Mesenchymal stem cell (in vitro differentiated cells and primary cell): ENCODE results near the gene CD160.
"Not testable (repeated sequence)": the region's sequence is repeated elsewhere in the genome, so short reads cannot be mapped to it uniquely, and the experiment has no call there.

Experiments used
- DNase-seq: peaks from one replicate; pipeline ENCODE4 v3.0.0-alpha.2; 2013
- H2AFZ ChIP-seq: one replicate; pipeline ENCODE4 v1.6.1; 2013; ENCODE audit warnings: low read depth, mild to moderate bottlenecking, control low read depth, inconsistent platforms, low read length, moderate library complexity
- H2AK5ac ChIP-seq: 2 replicates; pipeline ENCODE4 v1.6.1; 2013; ENCODE audit warnings: low read length, moderate library complexity, mild to moderate bottlenecking, inconsistent platforms; ENCODE audit not compliant: severe bottlenecking
- H2BK120ac ChIP-seq: one replicate; pipeline ENCODE4 v1.6.1; 2013; ENCODE audit warnings: low read depth, mild to moderate bottlenecking, inconsistent platforms, low read length, moderate library complexity
- H2BK12ac ChIP-seq, 2 experiments: one replicate each; pipeline ENCODE4 v1.6.1; 2013; ENCODE audit warnings: inconsistent platforms in 2 of 2, low read length in 2 of 2, mild to moderate bottlenecking in 2 of 2, moderate library complexity in 2 of 2, control low read depth in 1 of 2
- H2BK15ac ChIP-seq: one replicate; pipeline ENCODE4 v1.6.1; 2013; ENCODE audit warnings: mild to moderate bottlenecking, low read depth, inconsistent platforms; ENCODE audit not compliant: poor library complexity, severe bottlenecking
- H2BK5ac ChIP-seq: 2 replicates; pipeline ENCODE4 v1.6.1; 2013; ENCODE audit warnings: low read depth, mild to moderate bottlenecking, low read length, control low read depth, inconsistent platforms; ENCODE audit not compliant: poor library complexity, severe bottlenecking
- H3K14ac ChIP-seq, 2 experiments: one replicate each; pipeline ENCODE4 v1.6.1; 2013; ENCODE audit warnings: inconsistent platforms in 2 of 2, low read length in 2 of 2, control low read depth in 1 of 2, mild to moderate bottlenecking in 1 of 2, moderate library complexity in 1 of 2
- H3K18ac ChIP-seq, 2 experiments: one replicate each; pipeline ENCODE4 v1.6.1; 2013; ENCODE audit warnings: inconsistent platforms in 2 of 2, low read length in 2 of 2, control low read depth in 1 of 2, low read depth in 1 of 2, mild to moderate bottlenecking in 1 of 2
- H3K23ac ChIP-seq, 2 experiments: one replicate each; pipeline ENCODE4 v1.6.1; 2013; ENCODE audit warnings: inconsistent platforms in 2 of 2, low read length in 2 of 2, mild to moderate bottlenecking in 2 of 2, moderate library complexity in 2 of 2, control low read depth in 1 of 2
- H3K27ac ChIP-seq: 2 replicates; pipeline ENCODE4 v1.5.1; 2013; ENCODE audit warnings: mild to moderate bottlenecking, moderate library complexity, low read length, control low read depth, inconsistent platforms; ENCODE audit not compliant: poor library complexity, severe bottlenecking
- H3K27me3 ChIP-seq, 2 experiments: 2 replicates each; pipeline versions ENCODE4 v1.6.1 to v1.7.0; 2013; ENCODE audit warnings: low read length in 2 of 2, mild to moderate bottlenecking in 2 of 2, moderate library complexity in 2 of 2, control low read depth in 1 of 2, inconsistent platforms in 1 of 2; ENCODE audit not compliant: control insufficient read depth in 1 of 2, insufficient read depth in 1 of 2
- H3K36me3 ChIP-seq, 2 experiments: 2 replicates each; pipeline versions ENCODE4 v1.6.1 to v1.7.0; 2013; ENCODE audit warnings: low read length in 2 of 2, control low read depth in 1 of 2, inconsistent platforms in 1 of 2, low read depth in 1 of 2, mild to moderate bottlenecking in 1 of 2; ENCODE audit not compliant: insufficient read depth in 2 of 2, control insufficient read depth in 1 of 2
- H3K4ac ChIP-seq, 2 experiments: one replicate each; pipeline ENCODE4 v1.6.1; 2013; ENCODE audit warnings: inconsistent platforms in 2 of 2, low read length in 2 of 2, mild to moderate bottlenecking in 2 of 2, moderate library complexity in 2 of 2, control low read depth in 1 of 2, low read depth in 1 of 2
- H3K4me1 ChIP-seq: 2 replicates; pipeline ENCODE4 v1.6.1; 2013; ENCODE audit warnings: low read depth, low read length, control low read depth; ENCODE audit not compliant: control insufficient read depth, insufficient read depth
- H3K4me2 ChIP-seq: 2 replicates; pipeline ENCODE4 v1.6.1; 2013; ENCODE audit warnings: low read length, mild to moderate bottlenecking, inconsistent platforms; ENCODE audit not compliant: poor library complexity, severe bottlenecking
- H3K4me3 ChIP-seq, 2 experiments: 2 replicates each; pipeline versions ENCODE4 v1.5.1 to v1.7.0; 2013; ENCODE audit warnings: low read length in 2 of 2, mild to moderate bottlenecking in 2 of 2, control low read depth in 1 of 2, low read depth in 1 of 2; ENCODE audit not compliant: insufficient read depth in 1 of 2
- H3K79me1 ChIP-seq: replicated peaks from 2 replicates; pipeline ENCODE4 v1.6.1; 2013; ENCODE audit warnings: mild to moderate bottlenecking, control low read depth, low read length, inconsistent platforms; ENCODE audit not compliant: poor library complexity, severe bottlenecking
- H3K9ac ChIP-seq: 2 replicates; pipeline ENCODE4 v1.7.0; 2013; ENCODE audit warnings: mild to moderate bottlenecking, low read length, moderate library complexity
- H3K9me3 ChIP-seq: 2 replicates; pipeline ENCODE4 v1.7.0; 2013; ENCODE audit warnings: mild to moderate bottlenecking, low read length; ENCODE audit not compliant: control insufficient read depth
- H4K8ac ChIP-seq: one replicate; pipeline ENCODE4 v1.6.1; 2013; ENCODE audit warnings: inconsistent platforms, mild to moderate bottlenecking, low read length, moderate library complexity
- H4K91ac ChIP-seq: one replicate; pipeline ENCODE4 v1.6.1; 2013; ENCODE audit warnings: mild to moderate bottlenecking, low read length, inconsistent platforms
- WGBS: methylation state at CpG from one replicate; pipeline ENCODE4 v1.1.7; 2013; ENCODE audit warnings: mixed read lengths; 5-methylcytosine and 5-hydroxymethylcytosine counted together

The CD160 gene

GRCh38 chr1:145759721-145760120, 40.4 kb downstream of the CD160 start:
- no peak overlapping the region for H3K4me2 ChIP-seq
- no peak overlapping the region for H2AFZ ChIP-seq
- H2AK5ac ChIP-seq = no peak overlapping the region
- no peak overlapping the region for H2BK5ac ChIP-seq
- H3K14ac ChIP-seq = no peak overlapping the region
- no peak overlapping the region for H3K18ac ChIP-seq
- H3K4me1 ChIP-seq = peaks cover 1% of the 10 kb centered on the region
- H3K9me3 ChIP-seq = no peaks in the 10 kb centered on the region
- no peak overlapping the region for H3K9ac ChIP-seq
- H2BK15ac ChIP-seq = no peak overlapping the region
- H3K27me3 ChIP-seq = no peaks in the 10 kb centered on the region
- H3K4ac ChIP-seq = no peak overlapping the region
- peaks cover 33% of the 10 kb centered on the region for H3K79me1 ChIP-seq
- no peak overlapping the region for H4K8ac ChIP-seq
- H2BK12ac ChIP-seq = no peak overlapping the region
- H4K91ac ChIP-seq = no peak overlapping the region
- no peak overlapping the region for H3K4me3 ChIP-seq
- no peak overlapping the region for H3K23ac ChIP-seq
- 88% methylated on average over 1 of the region's 1 CpG for WGBS
- H3K36me3 ChIP-seq = peaks cover 22 to 51% of the 10 kb centered on the region in 2 experiments
- no peak overlapping the region for H3K27ac ChIP-seq
- H2BK120ac ChIP-seq = no peak overlapping the region
- DNase-seq = no peak

DNA sequence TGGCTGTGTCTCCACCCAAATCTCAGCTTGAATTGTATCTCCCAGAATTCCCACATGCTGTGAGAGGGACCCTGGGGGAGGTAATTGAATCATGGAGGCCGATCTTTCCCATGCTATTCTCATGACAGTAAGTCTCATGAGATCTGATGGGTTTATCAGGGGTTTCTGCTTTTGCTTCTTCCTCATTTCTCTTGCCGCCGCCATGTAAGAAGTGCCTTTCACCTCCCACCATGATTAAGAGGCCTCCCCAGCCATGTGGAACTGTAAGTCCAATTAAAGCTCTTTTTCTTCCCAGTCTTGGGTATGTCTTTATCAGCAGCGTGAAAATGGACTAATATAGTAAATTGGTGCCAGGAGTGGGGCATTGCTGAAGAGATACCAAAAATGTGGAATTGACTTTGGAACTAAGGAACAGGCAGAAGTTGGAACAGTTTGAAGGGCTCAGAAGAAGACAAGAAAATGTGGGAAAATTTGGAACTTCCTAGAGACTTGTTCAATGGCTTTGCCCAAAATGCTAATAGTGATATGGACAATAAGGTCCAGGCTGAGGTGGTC, 41.2 kb downstream of the CD160 start:
- H2AK5ac ChIP-seq, H3K4ac ChIP-seq, H3K4me1 ChIP-seq, H2BK120ac ChIP-seq, H4K91ac ChIP-seq, DNase-seq, H3K4me2 ChIP-seq, H3K27ac ChIP-seq, H3K14ac ChIP-seq, H2AFZ ChIP-seq, H3K23ac ChIP-seq, H3K4me3 ChIP-seq, H3K18ac ChIP-seq, H3K9me3 ChIP-seq, H3K9ac ChIP-seq, H3K27me3 ChIP-seq, H2BK5ac ChIP-seq, H4K8ac ChIP-seq, H2BK12ac ChIP-seq, H2BK15ac ChIP-seq: not testable (repeated sequence)
- WGBS = 96% methylated on average over 4 of the region's 4 CpGs
- Histone ChIP-seq H3K79me1 (peaks cover 29% of the 10 kb centered on the region), H3K36me3 (peaks cover 19 to 46% of the 10 kb centered on the region in 2 experiments)

GRCh38 chr1:145761498-145761897, 42.2 kb downstream of the CD160 start:
- H3K4me2 ChIP-seq, H2BK5ac ChIP-seq, H2BK12ac ChIP-seq, H3K9ac ChIP-seq, H4K8ac ChIP-seq, H3K27me3 ChIP-seq, DNase-seq, H4K91ac ChIP-seq, H3K4me3 ChIP-seq, H3K9me3 ChIP-seq, H3K4ac ChIP-seq, H2AFZ ChIP-seq, H3K18ac ChIP-seq, H3K23ac ChIP-seq, H3K27ac ChIP-seq, H3K14ac ChIP-seq, H3K4me1 ChIP-seq, H2BK15ac ChIP-seq, H2BK120ac ChIP-seq, H2AK5ac ChIP-seq: not testable (repeated sequence)
- peaks cover 24% of the 10 kb centered on the region for H3K79me1 ChIP-seq
- 99% methylated on average over 11 of the region's 11 CpGs for WGBS
- H3K36me3 ChIP-seq = peaks cover 15 to 36% of the 10 kb centered on the region in 2 experiments

- H3K23ac ChIP-seq, H3K4me3 ChIP-seq, H2BK12ac ChIP-seq, H3K9ac ChIP-seq, H3K27ac ChIP-seq, H3K9me3 ChIP-seq, H2BK15ac ChIP-seq, H3K27me3 ChIP-seq, H3K18ac ChIP-seq, H3K4me1 ChIP-seq, H2BK5ac ChIP-seq, H4K91ac ChIP-seq, H3K4ac ChIP-seq, DNase-seq, H2BK120ac ChIP-seq, H3K14ac ChIP-seq, H2AK5ac ChIP-seq, H3K4me2 ChIP-seq, H4K8ac ChIP-seq, H2AFZ ChIP-seq: not testable (repeated sequence)
- peaks cover 24% of the 10 kb centered on the region for H3K79me1 ChIP-seq
- 100% methylated on average over 2 of the region's 2 CpGs for WGBS
- peaks cover 19 to 33% of the 10 kb centered on the region in 2 experiments for H3K36me3 ChIP-seq
Observed at GRCh38 chr1:145762001-145762400, 42.7 kb downstream of the CD160 start.
